SK-N-SH treated with all-trans-retinoic acid at 6 μM for 48 hours (cell line): ENCODE data around the gene NAT16.

Experiments used
- ATAC-seq: fragments of 200-7000 bp; cut with Tn5 transposase; 3 replicates; pipeline ENCODE4 v1.9.1; 2020; ENCODE audit warnings: mild to moderate bottlenecking, moderate library complexity
- ARNTL ChIP-seq: fragments of 450-650 bp; formaldehyde crosslinking; IDR thresholded peaks from 2 replicates; pipeline ENCODE4 v1.5.0; 2020; ENCODE audit warnings: low read depth, mild to moderate bottlenecking, moderate library complexity, borderline replicate concordance
- CSDC2 ChIP-seq: fragments of 250-450 bp; sonication (Bioruptor Pico); IDR thresholded peaks from 2 replicates; pipeline ENCODE4 v1.5.0; 2020; ENCODE audit warnings: mild to moderate bottlenecking, moderate library complexity
- ESRRG ChIP-seq: fragments of 250-450 bp; sonication (Bioruptor Pico); IDR thresholded peaks from 2 replicates; pipeline ENCODE4 v1.6.1; 2021; ENCODE audit warnings: mild to moderate bottlenecking
- GLIS3 ChIP-seq: fragments of 250-450 bp; sonication (Bioruptor Pico); IDR thresholded peaks from 2 replicates; pipeline ENCODE4 v1.5.0; 2020; ENCODE audit warnings: mild to moderate bottlenecking, moderate library complexity
- ISL1 ChIP-seq: fragments of 250-450 bp; sonication (Bioruptor Pico); IDR thresholded peaks from 2 replicates; pipeline ENCODE4 v2.1.2; 2022; ENCODE audit warnings: mild to moderate bottlenecking, moderate library complexity
- OSR1 ChIP-seq: fragments of 250-450 bp; sonication (Bioruptor Pico); IDR thresholded peaks from 2 replicates; pipeline ENCODE4 v1.8.0; 2022; ENCODE audit warnings: moderate library complexity, mild to moderate bottlenecking, inconsistent platforms
- PPARA ChIP-seq: fragments of 250-450 bp; sonication (Bioruptor Pico); IDR thresholded peaks from 2 replicates; pipeline ENCODE4 v1.5.0; 2020; ENCODE audit warnings: mild to moderate bottlenecking, borderline replicate concordance
- RARB ChIP-seq: fragments of 250-450 bp; sonication (Bioruptor Pico); IDR thresholded peaks from 2 replicates; pipeline ENCODE4 v1.8.0; 2021; ENCODE audit warnings: mild to moderate bottlenecking, moderate library complexity
- SNAI2 ChIP-seq: fragments of 250-450 bp; sonication (Bioruptor Pico); IDR thresholded peaks from 2 replicates; pipeline ENCODE4 v1.5.0; 2020; ENCODE audit warnings: mild to moderate bottlenecking, moderate library complexity
- TCF4 ChIP-seq: fragments of 250-450 bp; sonication (Bioruptor Pico); IDR thresholded peaks from 2 replicates; pipeline ENCODE4 v1.8.0; 2021; ENCODE audit warnings: mild to moderate bottlenecking, moderate library complexity, borderline replicate concordance
- ZC3H10 ChIP-seq: fragments of 250-450 bp; sonication (Bioruptor Pico); IDR thresholded peaks from 2 replicates; pipeline ENCODE4 v1.5.1; 2021; ENCODE audit warnings: mild to moderate bottlenecking, moderate library complexity
- ZFP3 ChIP-seq: fragments of 250-450 bp; sonication (Bioruptor Pico); IDR thresholded peaks from 2 replicates; pipeline ENCODE4 v1.5.0; 2020; ENCODE audit warnings: mild to moderate bottlenecking, moderate library complexity
- ZFP30 ChIP-seq: fragments of 450-650 bp; formaldehyde crosslinking; IDR thresholded peaks from 2 replicates; pipeline ENCODE4 v1.5.0; 2022; ENCODE audit warnings: mild to moderate bottlenecking, moderate library complexity
- ZNF565 ChIP-seq: fragments of 450-650 bp; formaldehyde crosslinking; conservative IDR thresholded peaks from 2 replicates; pipeline ENCODE4 v1.5.0; 2020; ENCODE audit warnings: low read depth, mild to moderate bottlenecking, moderate library complexity
- ZNF70 ChIP-seq: fragments of 450-650 bp; formaldehyde crosslinking; IDR thresholded peaks from 2 replicates; pipeline ENCODE4 v1.5.0; 2020; ENCODE audit warnings: mild to moderate bottlenecking, moderate library complexity
- ZNF8 ChIP-seq: fragments of 450-650 bp; formaldehyde crosslinking; IDR thresholded peaks from 2 replicates; pipeline ENCODE4 v1.5.0; 2020; ENCODE audit warnings: mild to moderate bottlenecking, moderate library complexity
- TF ChIP-seq, protein P1 (sequence below): fragments of 250-450 bp; sonication (Bioruptor Pico); IDR thresholded peaks from 2 replicates; pipeline ENCODE4 v1.5.1; 2021; ENCODE audit warnings: mild to moderate bottlenecking, moderate library complexity
- TF ChIP-seq, protein P2 (sequence below): fragments of 250-450 bp; sonication (Bioruptor Pico); IDR thresholded peaks from 2 replicates; pipeline ENCODE4 v1.5.0; 2020; ENCODE audit warnings: mild to moderate bottlenecking, moderate library complexity
- TF ChIP-seq, protein P3 (sequence below): fragments of 250-450 bp; sonication (Bioruptor Pico); IDR thresholded peaks from 2 replicates; pipeline ENCODE4 v1.5.1; 2020; ENCODE audit warnings: low read depth, mild to moderate bottlenecking, moderate library complexity
- TF ChIP-seq, protein P4 (sequence below): fragments of 250-450 bp; sonication (Bioruptor Pico); IDR thresholded peaks from 2 replicates; pipeline ENCODE4 v1.8.0; 2020; ENCODE audit warnings: mild to moderate bottlenecking, moderate library complexity, borderline replicate concordance

Gene NAT16

DNA sequence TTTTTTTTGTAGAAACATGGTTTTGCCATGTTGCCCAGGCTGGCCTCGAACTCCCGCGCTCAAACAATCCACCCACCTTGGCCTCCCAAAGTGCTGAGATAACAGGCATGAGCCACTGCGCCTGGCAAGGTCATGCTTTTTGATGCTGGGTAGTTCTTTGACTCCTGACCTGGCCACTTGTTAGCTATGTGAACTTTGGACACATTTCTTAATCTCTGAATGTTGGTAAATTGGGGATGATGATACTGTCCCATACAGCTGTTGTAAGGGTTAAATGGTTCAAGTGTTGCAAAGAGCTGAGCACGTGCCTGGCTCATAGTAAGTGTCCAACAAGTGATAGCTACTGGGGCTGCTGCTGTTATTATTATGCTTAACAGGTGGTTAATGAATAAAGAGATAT is 40.2 kb upstream of the NAT16 start (continued):
- TF ChIP-seq, protein P1, sequence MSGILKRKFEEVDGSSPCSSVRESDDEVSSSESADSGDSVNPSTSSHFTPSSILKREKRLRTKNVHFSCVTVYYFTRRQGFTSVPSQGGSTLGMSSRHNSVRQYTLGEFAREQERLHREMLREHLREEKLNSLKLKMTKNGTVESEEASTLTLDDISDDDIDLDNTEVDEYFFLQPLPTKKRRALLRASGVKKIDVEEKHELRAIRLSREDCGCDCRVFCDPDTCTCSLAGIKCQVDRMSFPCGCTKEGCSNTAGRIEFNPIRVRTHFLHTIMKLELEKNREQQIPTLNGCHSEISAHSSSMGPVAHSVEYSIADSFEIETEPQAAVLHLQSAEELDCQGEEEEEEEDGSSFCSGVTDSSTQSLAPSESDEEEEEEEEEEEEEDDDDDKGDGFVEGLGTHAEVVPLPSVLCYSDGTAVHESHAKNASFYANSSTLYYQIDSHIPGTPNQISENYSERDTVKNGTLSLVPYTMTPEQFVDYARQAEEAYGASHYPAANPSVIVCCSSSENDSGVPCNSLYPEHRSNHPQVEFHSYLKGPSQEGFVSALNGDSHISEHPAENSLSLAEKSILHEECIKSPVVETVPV, result no peak
- no peak for TF ChIP-seq ESRRG (CRISPR knock-in tag)

DNA sequence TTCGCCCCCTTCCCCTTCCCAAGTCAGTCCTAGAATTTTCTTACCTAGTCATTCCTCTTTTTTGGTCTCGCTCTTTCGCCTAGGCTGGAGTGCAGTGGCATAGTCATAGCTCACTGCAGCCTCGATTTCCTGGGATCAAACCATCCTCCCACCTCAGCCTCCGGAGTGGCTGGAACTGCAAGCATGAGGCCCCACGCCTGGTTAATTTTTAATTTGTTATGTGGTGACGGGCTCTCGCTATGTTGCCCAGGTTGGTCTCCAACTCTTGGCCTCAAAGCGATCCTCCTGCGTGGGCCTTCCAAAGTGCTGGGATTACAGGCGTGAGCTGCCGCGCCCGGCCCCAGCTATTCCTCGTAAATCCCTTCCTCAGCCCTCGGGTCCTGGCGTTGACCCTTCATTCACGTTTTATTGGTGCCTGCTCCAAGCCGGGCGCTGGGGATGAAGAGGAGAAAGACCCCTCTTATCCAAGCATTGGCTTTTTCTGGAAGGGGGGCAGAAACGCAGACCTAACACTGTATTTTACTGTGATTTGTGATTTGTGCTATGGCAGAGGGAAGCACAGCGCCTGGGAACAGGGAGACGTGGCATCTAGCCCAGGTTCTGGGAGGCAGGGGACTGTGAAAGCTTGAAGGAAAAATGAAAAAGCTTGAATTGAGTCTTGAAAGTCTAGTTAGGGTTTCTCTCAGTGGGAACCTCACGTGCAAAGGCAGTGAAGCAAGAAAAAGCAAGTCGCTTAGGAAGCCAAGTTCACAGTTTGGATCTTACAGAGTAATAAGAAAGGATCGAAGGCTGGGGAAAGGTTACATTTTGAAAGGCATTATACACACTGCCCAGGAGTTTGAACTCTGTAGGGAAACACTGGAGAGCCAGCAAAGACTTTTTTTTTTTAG is 38.4 kb upstream of the NAT16 start:
- peak; percentile 5 for ATAC-seq
- TF ChIP-seq SNAI2 (CRISPR knock-in tag), result no peak
- TF ChIP-seq ISL1 (CRISPR knock-in tag), result no peak
- TF ChIP-seq TCF4, result no peak

DNA sequence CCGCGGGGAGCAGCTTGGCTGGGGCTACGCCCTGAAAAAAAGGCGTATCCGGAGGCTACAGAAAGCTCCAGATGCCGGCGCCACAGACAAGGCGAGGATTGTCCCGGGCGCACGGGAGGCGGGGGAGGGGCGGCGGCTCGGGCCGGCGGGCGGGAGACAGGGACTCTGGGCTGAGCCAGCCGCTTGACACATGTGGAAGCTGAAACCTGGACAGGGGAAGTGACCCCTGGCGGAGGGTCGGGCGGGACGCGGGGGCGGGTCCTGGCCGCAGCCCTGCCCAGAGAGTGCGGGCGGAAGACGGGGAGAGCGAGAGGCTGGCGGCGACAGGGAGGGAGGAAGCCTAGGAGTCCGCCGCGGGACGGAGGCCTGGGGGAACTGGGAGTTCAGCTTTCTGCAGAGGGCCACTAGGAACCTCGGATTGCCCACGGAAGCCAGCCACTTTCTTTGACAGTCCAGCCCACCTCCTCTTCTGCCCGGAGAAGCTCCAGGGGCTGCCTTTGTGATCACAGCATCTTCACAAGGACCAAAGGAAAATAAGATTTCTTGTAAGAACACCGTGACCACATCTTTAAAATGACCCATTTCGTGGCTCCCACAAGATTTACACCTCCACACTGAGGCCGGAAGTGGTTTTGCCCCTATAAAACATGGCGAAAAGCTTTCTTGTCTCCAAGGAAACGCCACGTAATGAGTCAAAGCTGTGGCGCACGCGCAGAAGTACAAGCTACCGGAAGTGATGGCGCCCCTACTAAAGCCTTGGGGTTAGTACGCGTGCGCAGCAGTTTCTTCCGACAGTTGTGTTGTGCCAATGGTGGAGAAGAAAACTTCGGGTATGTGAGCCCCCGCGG is 37.5 kb upstream of the NAT16 start, which contains the start of the genes PLOD3 and ZNHIT1:
TSS of gene PLOD3 (minus strand) at position 194 of the 848 bp plus-strand sequence. CDS start 307 bp downstream, outside the sequence.
TSS of gene ZNHIT1 (plus strand) at position 778 of the 848 bp plus-strand sequence. CDS start at position 809, 31 bp downstream.
- TF ChIP-seq ZNF565 (CRISPR knock-in tag) (no peak), ARNTL (CRISPR knock-in tag) (no peak), RARB (CRISPR knock-in tag) (no peak), TCF4 (peak; percentile 33; the same call in 1 of the 2 replicates), PPARA (CRISPR knock-in tag) (no peak), CSDC2 (CRISPR knock-in tag) (0 out of 2 replicates have a peak, but pooled peaks have one; percentile 53), GLIS3 (CRISPR knock-in tag) (0 out of 2 replicates have a peak, but pooled peaks have one; percentile 70), ZFP30 (CRISPR knock-in tag) (no peak), ZNF8 (no peak), ZFP3 (CRISPR knock-in tag) (peak; percentile 93), ISL1 (CRISPR knock-in tag) (no peak), ZNF70 (CRISPR knock-in tag) (no peak), ZC3H10 (no peak), OSR1 (no peak), SNAI2 (CRISPR knock-in tag) (no peak)
- TF ChIP-seq, protein P2, sequence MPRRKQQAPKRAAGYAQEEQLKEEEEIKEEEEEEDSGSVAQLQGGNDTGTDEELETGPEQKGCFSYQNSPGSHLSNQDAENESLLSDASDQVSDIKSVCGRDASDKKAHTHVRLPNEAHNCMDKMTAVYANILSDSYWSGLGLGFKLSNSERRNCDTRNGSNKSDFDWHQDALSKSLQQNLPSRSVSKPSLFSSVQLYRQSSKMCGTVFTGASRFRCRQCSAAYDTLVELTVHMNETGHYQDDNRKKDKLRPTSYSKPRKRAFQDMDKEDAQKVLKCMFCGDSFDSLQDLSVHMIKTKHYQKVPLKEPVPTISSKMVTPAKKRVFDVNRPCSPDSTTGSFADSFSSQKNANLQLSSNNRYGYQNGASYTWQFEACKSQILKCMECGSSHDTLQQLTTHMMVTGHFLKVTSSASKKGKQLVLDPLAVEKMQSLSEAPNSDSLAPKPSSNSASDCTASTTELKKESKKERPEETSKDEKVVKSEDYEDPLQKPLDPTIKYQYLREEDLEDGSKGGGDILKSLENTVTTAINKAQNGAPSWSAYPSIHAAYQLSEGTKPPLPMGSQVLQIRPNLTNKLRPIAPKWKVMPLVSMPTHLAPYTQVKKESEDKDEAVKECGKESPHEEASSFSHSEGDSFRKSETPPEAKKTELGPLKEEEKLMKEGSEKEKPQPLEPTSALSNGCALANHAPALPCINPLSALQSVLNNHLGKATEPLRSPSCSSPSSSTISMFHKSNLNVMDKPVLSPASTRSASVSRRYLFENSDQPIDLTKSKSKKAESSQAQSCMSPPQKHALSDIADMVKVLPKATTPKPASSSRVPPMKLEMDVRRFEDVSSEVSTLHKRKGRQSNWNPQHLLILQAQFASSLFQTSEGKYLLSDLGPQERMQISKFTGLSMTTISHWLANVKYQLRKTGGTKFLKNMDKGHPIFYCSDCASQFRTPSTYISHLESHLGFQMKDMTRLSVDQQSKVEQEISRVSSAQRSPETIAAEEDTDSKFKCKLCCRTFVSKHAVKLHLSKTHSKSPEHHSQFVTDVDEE (CRISPR knock-in tag), result peak; percentile 50; the same call in 1 of the 2 replicates
- TF ChIP-seq, protein P3, sequence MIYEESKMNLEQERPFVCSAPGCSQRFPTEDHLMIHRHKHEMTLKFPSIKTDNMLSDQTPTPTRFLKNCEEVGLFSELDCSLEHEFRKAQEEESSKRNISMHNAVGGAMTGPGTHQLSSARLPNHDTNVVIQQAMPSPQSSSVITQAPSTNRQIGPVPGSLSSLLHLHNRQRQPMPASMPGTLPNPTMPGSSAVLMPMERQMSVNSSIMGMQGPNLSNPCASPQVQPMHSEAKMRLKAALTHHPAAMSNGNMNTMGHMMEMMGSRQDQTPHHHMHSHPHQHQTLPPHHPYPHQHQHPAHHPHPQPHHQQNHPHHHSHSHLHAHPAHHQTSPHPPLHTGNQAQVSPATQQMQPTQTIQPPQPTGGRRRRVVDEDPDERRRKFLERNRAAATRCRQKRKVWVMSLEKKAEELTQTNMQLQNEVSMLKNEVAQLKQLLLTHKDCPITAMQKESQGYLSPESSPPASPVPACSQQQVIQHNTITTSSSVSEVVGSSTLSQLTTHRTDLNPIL (CRISPR knock-in tag), result no peak; the same call in 1 of the 2 replicates
- TF ChIP-seq, protein P4, sequence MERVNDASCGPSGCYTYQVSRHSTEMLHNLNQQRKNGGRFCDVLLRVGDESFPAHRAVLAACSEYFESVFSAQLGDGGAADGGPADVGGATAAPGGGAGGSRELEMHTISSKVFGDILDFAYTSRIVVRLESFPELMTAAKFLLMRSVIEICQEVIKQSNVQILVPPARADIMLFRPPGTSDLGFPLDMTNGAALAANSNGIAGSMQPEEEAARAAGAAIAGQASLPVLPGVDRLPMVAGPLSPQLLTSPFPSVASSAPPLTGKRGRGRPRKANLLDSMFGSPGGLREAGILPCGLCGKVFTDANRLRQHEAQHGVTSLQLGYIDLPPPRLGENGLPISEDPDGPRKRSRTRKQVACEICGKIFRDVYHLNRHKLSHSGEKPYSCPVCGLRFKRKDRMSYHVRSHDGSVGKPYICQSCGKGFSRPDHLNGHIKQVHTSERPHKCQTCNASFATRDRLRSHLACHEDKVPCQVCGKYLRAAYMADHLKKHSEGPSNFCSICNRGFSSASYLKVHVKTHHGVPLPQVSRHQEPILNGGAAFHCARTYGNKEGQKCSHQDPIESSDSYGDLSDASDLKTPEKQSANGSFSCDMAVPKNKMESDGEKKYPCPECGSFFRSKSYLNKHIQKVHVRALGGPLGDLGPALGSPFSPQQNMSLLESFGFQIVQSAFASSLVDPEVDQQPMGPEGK (CRISPR knock-in tag), result no peak
- peak; percentile 91 for ATAC-seq
